ENCODE measurements around the gene DLGAP1.
"Not testable (repeated sequence)": the region's sequence is repeated elsewhere in the genome, so short reads cannot be mapped to it uniquely, and the experiment has no call there.

Gene DLGAP1

DNA sequence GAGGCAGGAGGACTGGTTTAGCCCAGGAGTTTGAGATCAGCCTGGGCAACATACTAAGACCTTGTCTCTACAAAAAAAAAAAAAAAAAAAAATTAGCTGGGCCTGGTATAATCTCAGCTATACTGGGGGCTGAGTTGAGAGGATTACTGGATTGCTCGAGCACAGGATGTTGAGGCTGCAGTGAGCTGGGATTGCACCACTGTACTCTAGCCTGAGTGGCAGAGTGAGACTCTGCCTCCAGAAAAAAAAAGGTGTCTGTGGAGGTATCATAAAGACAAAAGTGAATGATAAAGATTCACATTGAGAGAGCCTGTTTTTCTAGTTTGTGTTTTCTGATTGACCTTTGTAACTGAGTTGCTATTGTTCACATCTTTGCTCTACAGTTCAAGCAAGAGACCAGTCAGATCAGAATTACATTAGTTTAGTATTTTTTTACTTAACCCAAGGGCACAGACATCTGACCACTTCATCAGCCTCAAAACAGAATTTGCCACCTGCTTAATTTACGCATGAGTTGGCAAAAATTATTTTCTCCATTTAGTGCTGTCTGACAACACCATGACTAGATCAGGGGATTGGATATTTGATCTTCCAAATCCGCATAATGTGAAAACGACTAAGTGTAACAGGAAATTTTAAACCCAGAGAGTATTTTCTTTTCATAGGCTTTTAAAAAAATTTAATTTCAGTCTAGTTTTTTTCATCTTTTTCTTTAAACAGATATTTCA lies 734.1 kb downstream of the DLGAP1 start:
- no peak for DNase-seq (ENCODE audit: low spot score)

DNA sequence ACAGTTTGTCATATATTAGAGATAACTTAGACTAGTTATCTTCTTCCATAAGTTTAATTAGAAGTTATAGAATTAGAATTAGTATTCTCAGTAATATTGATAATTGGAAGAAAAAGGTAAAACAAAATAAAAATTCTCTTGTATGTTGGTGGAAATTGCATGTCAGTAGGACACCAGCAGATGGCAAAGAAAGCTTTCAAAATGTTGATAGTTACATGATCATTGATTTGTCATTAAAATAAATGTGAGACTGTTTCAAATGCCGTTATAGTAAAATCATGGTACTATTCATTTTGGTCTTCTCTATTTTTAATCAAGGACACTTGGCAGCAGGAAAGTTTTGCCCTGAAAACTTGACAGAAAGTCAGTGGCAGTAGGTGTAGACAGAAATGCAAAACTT lies 734.9 kb downstream of the DLGAP1 start:
- DNase-seq (ENCODE audit: low spot score): no peak

DNA sequence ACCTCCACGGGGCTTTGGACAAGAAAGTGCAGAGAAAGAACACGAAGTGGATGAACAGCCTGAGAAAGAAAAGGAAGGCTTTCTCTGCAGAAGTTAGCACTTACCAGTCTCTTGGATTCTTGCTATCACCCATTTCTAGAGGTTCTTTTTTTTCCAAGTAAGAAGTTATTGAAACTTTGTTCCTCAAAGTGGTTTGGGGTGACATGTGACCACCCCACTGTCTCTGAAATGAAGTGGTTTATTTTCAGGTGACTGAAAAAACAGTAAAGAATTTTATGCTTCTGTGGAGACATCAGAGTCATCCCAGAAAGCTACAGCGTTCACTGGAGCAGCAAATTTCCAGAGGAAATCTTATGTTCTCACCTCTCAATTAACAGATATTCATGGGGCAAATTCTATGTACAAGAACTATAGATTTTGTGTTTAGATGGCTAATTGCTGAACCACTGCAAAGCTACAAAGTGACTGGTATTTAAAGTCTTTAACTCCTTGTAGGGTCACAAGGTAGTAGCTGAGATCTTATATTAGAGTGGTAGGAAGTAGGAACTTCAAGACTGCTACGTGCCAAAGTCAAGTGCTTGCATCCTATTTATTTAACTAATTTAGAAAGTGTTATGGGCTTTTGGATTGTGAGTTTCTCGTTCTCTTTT lies 737.6 kb downstream of the DLGAP1 start:
- no peak for DNase-seq (ENCODE audit: low spot score)

DNA sequence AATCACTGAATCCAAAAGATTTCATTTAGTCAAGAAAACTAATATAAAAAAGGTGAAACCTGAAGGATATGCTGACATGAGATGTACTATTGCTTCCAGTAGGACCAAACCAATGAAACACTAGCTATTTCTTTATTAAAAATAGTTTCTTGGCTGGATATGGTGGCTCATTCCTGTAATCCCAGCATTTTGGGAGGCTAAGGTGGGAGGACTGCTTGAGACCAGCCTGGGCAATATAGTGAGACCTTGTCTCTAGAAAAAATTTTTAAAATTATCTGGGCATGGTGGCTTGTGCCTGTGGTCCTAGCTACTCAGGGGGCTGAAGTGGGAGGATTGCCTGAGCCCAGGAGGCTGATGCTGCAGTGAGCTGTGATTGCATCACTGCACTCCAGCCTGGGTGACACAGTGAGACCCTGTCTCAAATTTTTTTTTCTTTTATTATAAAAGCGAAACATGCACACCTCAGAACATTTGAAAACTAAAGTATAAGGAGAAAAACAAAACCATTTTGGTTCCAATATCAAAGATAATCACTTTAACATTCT lies 738.9 kb downstream of the DLGAP1 start:
- no peak for DNase-seq (ENCODE audit: low spot score)

DNA sequence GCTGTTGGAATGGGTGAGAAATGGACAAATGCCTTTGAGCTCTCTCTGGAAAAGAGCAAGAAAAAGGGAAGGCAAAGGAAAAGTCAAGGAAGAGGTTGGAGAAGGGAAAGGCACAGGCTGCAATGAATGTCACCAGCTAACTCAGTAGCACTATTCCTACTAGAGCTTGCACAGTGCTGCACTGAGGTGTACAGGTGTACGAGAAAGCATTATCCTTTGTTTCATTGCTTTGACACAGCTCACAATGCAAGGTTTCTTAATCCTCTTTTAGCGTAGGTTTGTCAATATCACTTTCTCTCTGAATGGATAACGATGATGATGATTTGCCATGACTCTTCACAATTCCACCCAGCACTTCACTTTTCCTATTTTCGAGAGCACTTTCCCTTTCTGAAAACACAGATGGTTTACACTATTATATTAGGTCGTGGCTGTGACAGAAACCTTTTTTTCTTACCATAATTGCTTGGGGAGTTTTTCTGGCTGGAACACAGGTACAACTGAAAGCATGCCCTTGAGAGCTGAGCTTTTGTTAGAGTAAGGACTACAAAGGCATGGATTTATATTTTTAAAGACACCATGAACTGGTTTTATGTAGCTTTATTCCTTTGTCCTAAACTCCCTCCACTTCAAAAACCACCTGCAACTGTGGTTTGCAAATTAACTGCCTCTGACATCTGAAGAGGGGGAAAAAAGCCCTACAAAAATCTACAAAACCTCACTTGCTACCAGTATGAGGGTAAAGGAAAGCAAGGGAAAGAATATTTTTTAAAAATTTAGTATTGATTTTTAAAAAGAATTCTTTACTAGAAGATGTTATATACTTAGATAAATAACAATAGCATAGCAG lies 739.7 kb downstream of the DLGAP1 start:
- no peak for DNase-seq (ENCODE audit: low spot score)

DNA sequence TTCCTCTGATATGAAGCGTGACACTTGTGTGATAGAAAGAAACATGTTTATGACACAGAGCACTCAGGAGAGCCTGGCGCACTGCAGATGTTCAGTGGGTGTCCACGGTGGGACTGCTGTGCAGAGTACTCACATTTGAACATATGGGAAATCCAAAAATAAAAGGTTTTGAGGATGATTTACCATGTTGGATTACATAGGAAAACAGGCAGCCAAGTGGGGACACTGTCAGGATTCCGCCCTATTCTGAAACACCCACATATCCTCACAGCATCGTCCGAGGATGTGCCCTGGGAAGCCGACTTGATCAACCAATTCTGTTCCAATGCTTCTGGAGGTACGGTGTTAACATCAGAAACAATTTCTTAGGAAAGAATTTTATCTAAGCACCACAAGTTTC lies 741.4 kb downstream of the DLGAP1 start:
- DNase-seq (ENCODE audit: low spot score): no peak

DNA sequence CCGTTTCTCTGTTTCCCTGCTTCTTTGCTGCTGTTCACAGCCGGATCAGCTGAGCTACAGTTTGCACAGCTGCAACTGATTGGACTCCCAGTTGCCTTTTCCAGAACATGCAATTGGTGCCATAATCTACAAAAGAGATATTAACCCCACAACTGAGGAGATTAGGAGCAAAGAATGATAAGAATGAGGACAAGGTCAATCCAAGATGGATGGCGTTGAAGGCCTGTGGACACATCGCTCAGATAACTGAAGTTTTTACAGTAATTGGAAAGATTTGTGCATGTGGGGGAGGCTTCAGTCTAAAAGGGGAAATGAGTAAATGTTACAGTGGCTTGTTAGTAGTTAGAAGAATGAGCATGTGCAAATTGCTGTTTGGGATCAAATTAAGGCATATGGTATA lies 741.9 kb downstream of the DLGAP1 start:
- DNase-seq (ENCODE audit: low spot score): no peak

DNA sequence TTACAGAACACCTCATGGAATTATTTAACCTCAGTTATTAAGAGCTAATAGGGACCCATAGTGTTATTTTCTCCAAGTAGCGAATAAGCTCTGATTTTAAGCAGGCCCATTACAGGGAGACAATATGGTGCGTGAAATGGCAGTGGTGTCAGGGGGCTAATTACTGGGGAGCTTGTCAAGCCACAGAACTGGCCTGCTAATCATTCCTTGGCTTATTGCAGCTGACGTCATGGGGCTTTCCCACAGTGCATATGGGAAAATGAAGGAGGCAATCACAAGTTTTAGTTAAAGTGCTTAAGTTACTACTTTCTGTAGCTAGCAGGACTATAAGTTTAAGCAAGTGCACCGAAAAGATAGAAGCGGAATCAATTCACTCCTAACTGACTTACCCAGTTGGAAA lies 742.6 kb downstream of the DLGAP1 start:
- no peak for DNase-seq (ENCODE audit: low spot score)

DNA sequence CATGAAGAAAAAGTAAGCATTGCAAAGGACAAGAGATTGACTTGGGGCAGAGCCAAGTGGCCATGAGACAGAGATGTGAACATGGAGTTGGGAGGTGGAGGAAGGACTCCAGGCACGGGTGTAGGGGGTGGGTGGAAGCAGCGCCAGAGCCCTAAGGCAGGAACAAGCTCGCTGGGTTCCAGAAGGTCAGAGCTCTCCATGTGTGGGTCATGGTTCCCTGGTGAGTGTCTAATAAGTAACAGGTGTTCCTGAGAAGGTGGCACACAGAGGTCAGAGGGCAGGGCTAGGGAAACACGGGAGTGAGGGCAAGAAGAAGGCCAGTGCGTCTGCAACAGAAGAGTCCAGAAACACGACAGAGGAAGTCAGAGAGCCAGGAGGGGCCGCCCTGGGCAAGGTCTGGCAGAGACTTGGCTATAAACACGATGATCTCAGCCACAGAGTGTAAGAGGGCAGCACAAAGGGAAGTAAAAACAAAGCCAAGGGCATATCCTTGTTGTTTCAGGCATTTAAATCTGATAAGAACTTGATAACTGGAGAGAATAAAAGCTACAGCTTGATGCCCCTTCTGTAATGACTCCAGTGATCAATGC lies 744.3 kb downstream of the DLGAP1 start:
- no peak for DNase-seq (ENCODE audit: low spot score)

DNA sequence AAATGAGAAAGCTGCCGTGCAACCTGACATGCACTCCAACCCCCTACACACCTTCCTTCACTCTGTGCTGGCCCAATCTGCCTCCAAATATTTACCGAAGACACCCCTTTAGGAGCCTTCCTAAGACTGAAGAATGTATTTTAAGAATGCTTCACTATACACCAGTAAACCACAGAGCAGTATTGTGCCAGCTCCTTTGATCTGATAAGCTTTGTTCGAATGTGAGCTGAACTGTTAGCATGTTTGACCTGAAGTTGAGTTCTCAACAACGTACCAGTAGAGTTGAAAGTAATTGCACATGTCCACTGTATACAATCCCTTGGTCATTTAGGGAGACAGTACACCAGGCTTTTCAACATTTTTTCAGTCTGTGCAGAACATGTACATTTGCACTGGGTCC lies 745.9 kb downstream of the DLGAP1 start:
- no peak for DNase-seq (ENCODE audit: low spot score)

DNA sequence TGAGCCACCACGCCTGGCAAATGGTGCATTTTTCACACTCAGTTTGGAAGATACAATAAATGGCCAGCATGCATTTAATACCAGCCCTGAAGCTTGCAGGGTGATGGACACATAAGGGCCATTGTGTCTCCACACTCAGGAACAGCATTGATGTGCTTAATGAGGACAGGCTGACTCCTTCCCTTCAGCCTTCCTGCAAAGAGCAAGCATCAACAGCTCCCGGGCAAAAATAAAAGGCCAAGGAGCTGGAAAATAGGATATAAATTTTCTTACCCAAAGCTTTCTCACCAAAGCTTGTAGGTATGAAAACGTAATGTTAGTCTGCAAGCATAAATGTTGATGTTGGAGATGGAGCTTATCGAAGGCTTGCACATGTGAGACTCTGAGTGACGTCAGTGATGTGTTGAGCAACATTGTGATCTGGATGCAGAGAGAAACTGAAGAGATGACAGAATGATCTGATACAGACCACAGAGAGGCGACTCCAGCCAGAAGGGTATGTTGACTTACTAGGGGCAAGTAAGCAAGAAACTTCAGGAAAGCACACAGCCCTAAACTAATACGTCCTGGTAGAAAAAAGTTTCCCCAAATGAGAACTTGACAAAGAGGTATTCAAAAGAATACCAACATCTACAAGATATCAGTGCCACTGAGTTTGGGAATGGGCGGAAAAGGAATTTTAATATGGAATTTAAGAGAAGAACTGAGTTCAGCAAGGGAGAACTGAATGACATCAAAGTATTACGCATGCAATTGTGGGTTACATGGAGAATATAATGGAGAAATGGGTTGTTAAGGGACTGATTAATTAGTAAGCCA lies 748.6 kb downstream of the DLGAP1 start:
- DNase-seq (ENCODE audit: low spot score): no peak

DNA sequence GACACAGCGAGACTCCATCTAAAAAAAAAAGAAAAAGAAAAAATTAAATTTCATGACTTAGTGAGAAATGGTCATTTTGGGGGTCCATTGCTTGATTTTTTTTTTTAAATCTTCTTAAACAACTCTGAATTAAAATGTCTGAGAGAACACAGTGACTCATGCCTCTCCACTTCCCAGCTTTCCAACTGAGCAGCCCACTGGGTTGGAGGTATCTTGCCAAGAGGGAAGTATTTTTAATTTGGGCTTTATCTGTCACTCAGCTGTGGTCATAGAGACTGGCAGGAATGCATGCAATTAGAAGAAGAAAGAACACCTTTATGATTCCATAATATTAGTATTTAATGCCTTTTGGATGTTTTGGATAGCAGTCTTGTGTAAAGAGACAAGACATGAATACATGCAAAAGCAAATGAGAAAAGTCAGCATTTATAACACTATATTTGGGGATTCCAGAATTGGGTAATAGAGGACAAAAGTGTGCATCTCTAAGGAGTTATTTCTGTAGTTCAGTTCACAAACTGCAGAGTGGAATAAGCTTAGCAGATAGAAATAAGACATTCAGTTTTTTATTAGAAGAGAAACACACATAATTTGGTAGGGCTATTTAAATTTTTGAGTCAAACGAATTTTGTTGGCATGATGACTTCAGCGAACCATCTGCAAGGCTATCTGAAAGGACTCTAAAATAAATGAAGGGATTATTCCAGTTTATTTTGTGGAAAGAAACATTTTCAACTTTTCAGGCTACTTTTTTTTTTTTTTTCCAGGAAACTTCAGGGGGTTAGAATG lies 750.4 kb downstream of the DLGAP1 start:
- DNase-seq (ENCODE audit: low spot score): no peak

DNA sequence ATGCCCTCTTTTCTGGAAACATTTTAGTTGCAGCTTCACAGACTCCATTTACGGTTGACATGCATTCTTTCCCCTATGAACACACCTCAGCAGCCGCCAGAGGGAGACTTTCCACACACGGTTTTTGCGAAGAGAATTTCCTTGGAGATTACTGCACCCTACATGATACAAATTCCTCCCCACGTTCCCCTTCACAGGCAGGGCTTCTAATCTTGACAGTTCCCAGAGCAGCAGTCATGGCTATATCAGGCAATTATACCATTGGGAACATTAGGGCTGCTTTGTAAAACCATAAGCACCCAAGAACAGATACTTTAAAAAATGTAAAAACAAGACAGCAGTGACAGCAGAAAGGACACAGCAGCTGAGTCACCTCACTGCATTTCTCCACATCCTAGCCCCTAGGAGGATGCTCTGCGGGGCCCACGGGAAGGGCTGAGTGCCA lies 751.4 kb downstream of the DLGAP1 start:
- no peak for DNase-seq (ENCODE audit: low spot score)

DNA sequence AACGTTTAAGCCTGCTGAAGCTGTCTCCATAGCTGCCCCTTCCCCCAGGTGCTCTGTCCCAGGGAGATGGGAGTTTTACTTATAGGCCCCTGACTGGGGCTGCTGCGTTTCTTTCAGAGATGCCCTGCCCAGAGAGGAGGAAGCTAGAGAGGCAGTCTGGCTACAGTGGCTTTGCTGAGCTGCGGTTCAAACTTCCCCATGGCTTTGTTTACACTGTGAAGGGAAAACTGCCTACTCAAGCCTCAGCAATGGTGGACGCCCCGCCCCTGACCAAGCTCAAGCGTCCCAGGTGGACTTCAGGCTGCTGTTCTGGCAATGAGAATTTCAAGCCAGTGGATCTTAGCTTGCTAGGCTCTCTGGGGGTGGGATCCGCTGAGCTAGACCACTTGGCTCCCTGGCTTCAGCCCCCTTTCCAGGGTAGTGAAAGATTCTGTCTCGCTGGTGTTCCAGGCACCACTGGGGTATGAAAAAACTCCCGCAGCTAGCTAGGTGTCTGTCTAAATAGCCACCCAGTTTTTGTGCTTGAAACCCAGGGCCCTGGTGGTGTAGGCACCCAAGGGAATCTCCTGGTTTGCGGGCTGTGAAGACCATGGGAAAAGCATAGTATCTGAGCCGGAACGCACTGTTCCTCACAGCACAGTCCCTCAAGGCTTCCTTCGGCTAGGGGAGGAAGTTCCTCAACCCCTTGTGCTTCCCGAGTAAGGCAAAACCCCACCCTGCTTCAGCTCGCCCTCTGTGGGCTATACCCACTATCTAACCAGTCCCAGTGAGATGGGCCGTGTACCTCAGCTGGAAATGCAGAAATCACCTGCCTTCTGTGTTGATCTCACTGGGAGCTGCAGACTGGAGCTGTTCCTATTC lies 755.2 kb downstream of the DLGAP1 start:
- not testable (repeated sequence) for DNase-seq (ENCODE audit: low spot score)

DNA sequence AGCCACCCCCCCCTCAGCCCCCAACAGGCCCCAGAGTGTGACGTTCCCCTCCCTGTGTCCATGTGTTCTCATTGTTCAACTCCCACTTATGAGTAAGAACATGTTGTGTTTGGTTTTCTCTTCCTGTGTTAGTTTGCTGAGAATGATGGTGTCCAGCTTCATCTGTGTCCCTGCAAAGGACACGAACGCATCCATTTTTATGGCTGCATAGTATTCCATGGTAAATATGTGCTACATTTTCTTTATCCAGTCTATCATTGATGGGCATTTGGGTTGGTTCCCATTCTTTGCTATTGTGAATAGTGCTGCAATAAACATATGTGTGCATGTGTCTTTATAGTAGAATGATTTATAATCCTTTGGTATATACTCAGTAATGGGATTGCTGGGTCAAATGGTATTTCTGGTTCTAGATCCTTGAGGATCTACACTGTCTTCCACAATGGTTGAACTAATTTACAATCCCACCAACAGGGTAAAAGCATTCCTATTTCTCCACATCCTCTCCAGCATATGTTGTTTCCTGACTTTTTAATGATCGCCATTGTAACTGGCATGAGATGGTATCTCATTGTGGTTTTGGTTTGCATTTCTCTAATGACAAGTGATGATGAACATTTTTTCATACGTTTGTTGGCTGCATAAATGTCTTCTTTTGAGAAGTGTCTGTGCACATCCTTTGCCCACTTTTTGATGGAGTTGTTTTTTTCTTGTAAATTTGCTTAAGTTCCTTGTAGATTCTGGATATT lies 760.9 kb downstream of the DLGAP1 start:
- not testable (repeated sequence) for DNase-seq (ENCODE audit: low spot score)

DNA sequence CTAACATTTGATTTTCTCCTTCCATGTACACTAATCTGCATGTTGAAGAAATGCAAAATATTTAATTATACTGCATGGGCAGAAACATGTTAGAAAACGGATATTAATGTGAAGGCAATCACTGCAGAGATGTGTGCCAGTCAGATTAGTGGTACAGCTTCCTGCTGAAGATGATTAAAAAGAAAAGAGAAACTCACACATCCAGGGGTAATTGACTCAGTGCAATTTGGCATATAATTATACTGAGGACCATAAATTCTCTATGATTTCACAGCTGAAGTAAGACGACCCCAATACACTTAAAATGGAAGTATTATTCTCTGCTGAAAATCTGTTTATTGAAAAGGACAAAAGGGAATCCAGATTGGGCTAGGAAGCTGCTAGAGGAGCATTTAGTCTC lies 761.7 kb downstream of the DLGAP1 start:
- no peak for DNase-seq (ENCODE audit: low spot score)

DNA sequence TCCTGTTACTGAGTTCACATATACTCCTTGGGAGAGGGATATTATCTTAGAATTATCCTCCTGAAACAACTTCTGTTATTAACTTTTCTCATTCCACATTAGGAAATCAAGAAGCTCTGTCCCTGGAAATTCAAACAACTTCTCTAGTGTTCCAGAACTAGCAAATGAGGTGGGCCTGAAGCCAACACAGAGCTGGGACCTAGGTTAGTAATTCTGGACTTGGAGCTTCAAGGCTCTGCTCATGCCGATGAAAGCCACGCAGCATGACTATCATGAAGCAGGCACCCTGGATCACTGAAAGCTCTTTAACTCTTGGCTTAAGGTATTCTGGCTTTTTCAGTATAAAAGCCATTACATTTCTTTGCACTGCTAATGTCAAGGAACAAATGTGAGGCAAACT lies 762.4 kb downstream of the DLGAP1 start:
- DNase-seq (ENCODE audit: low spot score): no peak

DNA sequence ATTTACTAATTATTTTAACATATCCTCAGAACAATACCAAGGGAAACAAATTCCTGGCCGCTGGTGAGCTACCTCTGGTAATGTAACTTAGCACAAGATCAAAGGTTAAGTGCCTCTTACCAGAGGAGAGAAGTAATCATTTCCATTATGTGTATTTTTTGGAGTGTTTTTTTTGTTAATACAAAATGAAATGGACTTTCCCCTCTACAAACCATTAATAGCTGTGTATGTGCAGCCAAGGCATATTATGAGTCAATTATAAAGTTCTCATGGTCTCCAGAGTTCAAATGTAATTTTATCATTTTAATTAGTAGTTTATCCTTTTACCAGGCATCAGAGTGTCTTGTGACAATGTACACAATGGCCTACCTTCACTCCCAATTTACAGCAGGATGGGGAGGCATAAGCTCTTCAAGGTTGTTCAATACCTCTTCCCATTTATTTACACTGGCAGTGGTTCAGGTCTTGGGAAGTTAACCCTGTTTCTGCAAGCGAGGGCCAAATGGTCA lies 762.9 kb downstream of the DLGAP1 start:
- DNase-seq (ENCODE audit: low spot score): no peak

DNA sequence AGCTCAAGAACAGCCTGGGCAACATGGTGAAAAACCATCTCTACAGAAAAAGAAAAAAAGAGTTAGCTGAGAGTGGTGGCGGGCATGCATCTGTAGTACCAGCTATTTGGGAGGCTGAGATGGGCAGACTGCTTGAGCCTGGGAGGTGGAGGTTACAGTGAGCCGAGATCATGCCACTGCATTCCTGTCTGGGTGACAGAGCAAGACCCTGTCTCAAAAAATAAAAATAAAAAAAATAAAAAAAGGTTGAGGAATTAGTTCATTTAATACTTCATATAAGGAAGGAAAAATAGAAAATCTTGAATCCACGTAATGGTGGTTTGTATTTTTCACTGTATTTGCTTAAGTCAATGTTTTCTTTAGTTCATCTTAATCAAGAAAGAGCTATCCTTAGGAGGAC lies 763.4 kb downstream of the DLGAP1 start:
- no peak for DNase-seq (ENCODE audit: low spot score)

Data from left forelimb (tissue), 1 donor.